Measurements from ENCODE around the gene RNF141.

The RNF141 gene

DNA sequence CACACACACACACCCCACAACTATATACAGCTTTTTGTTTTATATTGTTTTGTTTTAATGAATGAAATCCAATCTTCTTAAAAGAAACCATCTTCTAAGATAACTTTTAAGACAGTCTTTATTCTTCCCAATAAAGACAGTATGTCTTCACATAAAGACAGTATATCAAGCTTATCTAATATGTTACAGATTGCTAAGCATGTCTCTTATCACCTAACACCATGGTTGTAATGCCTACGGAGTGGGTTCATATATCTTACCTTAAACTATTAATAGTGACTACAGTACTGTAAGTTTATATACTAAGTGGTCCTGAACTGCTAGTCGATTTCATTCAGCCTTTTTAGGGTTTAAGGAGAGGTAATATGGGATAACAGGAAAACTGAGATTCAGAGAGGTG is 8.5 kb downstream of the RNF141 start:
- TF ChIP-seq CTCF (IDR thresholded peaks at IDR 0.05; ENCODE audit: low read depth, low read length, missing control alignments), result no peak
- in situ Hi-C loops (cut with HindIII; ENCODE audit: low sequenced_read_pairs), result no loop called here
- DNase-seq (ENCODE audit: low read depth), result no peak
- H3K4me3 ChIP-seq (ENCODE audit: low read depth, low read length), result no peak overlapping the region

DNA sequence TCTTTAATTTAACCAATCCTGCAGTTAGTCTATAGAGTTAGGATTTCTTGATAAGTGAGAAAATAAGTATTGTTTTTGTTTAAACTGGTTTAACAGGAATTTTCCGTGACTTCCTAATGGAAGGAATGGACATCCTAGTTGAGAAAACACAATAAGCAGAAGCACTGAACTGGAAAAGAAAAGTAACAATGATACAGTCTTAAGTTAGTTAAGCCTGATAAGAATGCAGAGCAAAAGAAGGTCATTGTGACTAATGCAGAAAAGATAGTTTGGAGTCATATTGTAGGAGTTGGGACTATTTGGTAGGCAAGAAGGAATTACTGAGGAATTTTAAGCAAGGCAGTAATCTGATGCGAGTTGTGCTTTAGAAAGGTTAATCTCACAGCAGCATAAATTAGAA is 11.7 kb downstream of the RNF141 start:
- in situ Hi-C loops (cut with HindIII; ENCODE audit: low sequenced_read_pairs), result no loop called here
- no peak overlapping the region for H3K4me3 ChIP-seq (ENCODE audit: low read depth, low read length)
- DNase-seq (ENCODE audit: low read depth), result no peak
- TF ChIP-seq CTCF (IDR thresholded peaks at IDR 0.05; ENCODE audit: low read depth, low read length, missing control alignments), result no peak

GRCh38 chr11:10528121-10528520 is 12.9 kb downstream of the RNF141 start:
- H3K4me3 ChIP-seq (ENCODE audit: low read depth, low read length), result no peak overlapping the region
- TF ChIP-seq CTCF (IDR thresholded peaks at IDR 0.05; ENCODE audit: low read depth, low read length, missing control alignments), result no peak
- no peak for DNase-seq (ENCODE audit: low read depth)
- in situ Hi-C loops (cut with HindIII; ENCODE audit: low sequenced_read_pairs), result no loop called here

DNA sequence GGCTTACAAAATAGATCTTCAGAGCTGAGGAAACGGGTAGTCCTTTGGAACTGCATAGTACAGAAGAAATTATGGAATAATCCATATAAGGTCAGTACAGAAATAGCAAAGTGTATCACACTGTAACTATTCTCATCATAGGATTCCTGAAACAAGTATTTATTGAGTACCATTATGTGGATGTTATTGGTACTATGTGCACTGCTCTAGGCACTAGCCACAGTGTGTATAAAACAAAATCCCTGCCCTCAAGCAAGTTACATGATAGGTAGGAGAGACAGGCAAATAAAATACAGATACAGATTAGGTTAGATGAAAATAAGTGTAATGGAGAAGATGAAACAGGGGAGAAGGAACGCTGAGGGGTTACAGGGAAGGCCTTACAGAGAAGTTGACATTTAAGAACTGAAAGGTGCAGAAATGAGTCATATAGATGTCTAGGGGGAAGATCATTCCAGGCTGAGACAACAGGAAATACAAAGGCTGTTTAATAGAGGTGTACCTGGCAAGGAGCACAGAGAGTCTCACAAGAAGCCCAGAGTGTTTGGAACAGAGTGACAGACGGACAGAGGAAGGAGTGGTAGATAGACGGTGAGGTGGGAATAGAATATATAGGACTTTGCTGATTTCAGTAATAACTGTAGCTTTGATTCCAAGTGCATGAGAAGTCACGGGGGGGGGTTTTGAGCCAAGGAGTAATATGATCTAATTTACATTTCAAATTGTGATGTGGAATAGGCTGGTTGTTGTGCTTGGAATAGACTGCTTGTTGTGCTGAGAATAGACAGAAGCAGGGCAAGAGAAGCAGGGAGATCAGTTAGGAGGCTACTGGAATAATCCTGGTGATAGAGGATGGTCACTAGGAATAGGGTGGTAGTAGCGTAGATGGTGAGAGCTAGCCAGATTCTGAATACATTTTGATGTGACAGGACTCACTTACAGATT is 13.7 kb downstream of the RNF141 start:
- DNase-seq (ENCODE audit: low read depth), result no peak
- H3K4me3 ChIP-seq (ENCODE audit: low read depth, low read length), result no peak overlapping the region
- in situ Hi-C loops (cut with HindIII; ENCODE audit: low sequenced_read_pairs), result no loop called here
- TF ChIP-seq CTCF (IDR thresholded peaks at IDR 0.05; ENCODE audit: low read depth, low read length, missing control alignments), result no peak

GRCh38 chr11:10524471-10524870 is 16.5 kb downstream of the RNF141 start:
- no peak overlapping the region for H3K4me3 ChIP-seq (ENCODE audit: low read depth, low read length)
- no peak for TF ChIP-seq CTCF (IDR thresholded peaks at IDR 0.05; ENCODE audit: low read depth, low read length, missing control alignments)
- no peak for DNase-seq (ENCODE audit: low read depth)
- in situ Hi-C loops (cut with HindIII; ENCODE audit: low sequenced_read_pairs), result no loop called here

- no peak overlapping the region for H3K4me3 ChIP-seq (ENCODE audit: low read depth, low read length)
- no peak for TF ChIP-seq CTCF (IDR thresholded peaks at IDR 0.05; ENCODE audit: low read depth, low read length, missing control alignments)
- DNase-seq (ENCODE audit: low read depth), result no peak
- in situ Hi-C loops (cut with HindIII; ENCODE audit: low sequenced_read_pairs), result no loop called here
Observed at GRCh38 chr11:10522921-10523320, 18.1 kb downstream of the RNF141 start.
